GM12865 (cell line): ENCODE data around the gene DIS3L2.

Experiments
- DNase-seq: peaks from one replicate; pipeline ENCODE4 v3.0.0; 2010; ENCODE audit warnings: low read depth
- H3K4me3 ChIP-seq: 2 replicates; pipeline ENCODE4 v1.5.1; 2011; ENCODE audit warnings: mild to moderate bottlenecking, low read depth, low read length, control low read depth
- TF ChIP-seq, protein P1 (sequence below): IDR thresholded peaks from 2 replicates; pipeline ENCODE4 v1.5.1; 2011; ENCODE audit warnings: low read length, control low read depth, low read depth, inconsistent platforms; ENCODE audit not compliant: insufficient read depth; ENCODE audit errors: missing control alignments

Gene DIS3L2

GRCh38 chr2:232211743-232212686 lies 250.5 kb downstream of the DIS3L2 start:
- TF ChIP-seq, protein P1, sequence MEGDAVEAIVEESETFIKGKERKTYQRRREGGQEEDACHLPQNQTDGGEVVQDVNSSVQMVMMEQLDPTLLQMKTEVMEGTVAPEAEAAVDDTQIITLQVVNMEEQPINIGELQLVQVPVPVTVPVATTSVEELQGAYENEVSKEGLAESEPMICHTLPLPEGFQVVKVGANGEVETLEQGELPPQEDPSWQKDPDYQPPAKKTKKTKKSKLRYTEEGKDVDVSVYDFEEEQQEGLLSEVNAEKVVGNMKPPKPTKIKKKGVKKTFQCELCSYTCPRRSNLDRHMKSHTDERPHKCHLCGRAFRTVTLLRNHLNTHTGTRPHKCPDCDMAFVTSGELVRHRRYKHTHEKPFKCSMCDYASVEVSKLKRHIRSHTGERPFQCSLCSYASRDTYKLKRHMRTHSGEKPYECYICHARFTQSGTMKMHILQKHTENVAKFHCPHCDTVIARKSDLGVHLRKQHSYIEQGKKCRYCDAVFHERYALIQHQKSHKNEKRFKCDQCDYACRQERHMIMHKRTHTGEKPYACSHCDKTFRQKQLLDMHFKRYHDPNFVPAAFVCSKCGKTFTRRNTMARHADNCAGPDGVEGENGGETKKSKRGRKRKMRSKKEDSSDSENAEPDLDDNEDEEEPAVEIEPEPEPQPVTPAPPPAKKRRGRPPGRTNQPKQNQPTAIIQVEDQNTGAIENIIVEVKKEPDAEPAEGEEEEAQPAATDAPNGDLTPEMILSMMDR, result no peak
- peak; percentile 35 for DNase-seq
- no peak overlapping the region for H3K4me3 ChIP-seq

- H3K4me3 ChIP-seq, result no peak overlapping the region
- TF ChIP-seq, protein P1, result no peak
Observed at GRCh38 chr2:232213176-232213575, 251.7 kb downstream of the DIS3L2 start.

GRCh38 chr2:232214053-232214452 lies 252.5 kb downstream of the DIS3L2 start:
- H3K4me3 ChIP-seq, result no peak overlapping the region
- no peak for DNase-seq
- TF ChIP-seq, protein P1, result no peak

More at GRCh38 chr2:232213176-232213575, 251.7 kb downstream of the DIS3L2 start:
- DNase-seq, result no peak

- TF ChIP-seq, protein P1, result no peak
- no peak for DNase-seq
- no peak overlapping the region for H3K4me3 ChIP-seq
Observed at GRCh38 chr2:232216028-232216427, 254.5 kb downstream of the DIS3L2 start.

DNA sequence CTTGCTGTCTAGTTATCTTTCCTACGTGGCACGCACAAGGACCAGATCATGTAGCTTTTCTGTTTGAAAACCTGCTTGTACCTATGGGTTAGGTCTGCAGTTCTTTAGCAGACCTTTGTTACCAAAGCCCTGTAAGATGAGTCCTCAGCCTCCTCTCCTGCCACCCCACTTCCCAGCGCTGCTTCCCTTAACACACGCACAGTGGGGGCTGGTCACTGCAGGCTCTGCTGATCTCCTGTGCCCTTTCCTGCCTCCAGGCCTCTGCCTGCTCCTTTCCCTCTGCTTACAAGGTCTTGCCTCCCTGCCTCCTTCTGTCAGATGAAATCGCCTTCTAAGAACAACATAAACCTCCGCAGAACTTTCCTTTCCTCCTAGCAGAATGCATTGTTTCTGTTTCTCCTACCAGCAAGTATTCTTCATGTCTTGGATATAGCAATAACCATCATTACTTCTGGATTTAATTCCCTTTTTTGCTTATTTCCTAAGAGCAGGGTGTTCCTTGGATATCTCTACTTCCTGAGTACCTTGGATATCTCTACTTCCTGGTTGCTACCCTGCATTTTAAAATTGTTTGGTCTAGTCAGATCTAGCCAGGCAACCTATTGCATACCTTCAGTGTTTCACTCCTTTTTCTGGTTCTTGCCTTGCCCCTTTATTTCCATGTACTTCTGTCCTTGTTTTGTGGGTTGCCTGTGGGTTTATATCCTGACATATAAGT lies 257.4 kb downstream of the DIS3L2 start:
- TF ChIP-seq, protein P1, result no peak
- H3K4me3 ChIP-seq, result no peak overlapping the region
- no peak for DNase-seq

DNA sequence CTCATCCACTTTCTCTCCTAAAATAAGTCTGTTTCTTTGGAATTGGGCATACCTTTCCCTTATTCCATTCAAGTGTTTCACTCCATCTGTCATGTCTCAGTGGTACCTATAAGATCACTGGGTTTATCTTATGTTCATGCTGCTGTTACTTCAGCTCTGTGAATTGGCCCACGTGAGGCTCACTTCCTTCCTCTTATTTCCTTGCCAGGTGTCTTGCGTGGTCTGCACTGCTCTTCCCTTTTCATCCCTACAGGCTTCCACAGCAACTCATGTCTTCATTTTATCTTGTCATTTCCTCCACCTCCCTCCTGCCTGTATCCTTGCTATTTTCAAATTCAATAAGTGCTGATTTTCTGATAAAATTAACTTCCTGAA lies 258.0 kb downstream of the DIS3L2 start:
- no peak overlapping the region for H3K4me3 ChIP-seq
- DNase-seq, result no peak
- TF ChIP-seq, protein P1, result no peak
